Measurements from ENCODE around the gene FRMPD2.
A peak's percentile ranks its signal among the peaks of the same experiment; 100 is the strongest.
"Not testable (repeated sequence)": the region's sequence is repeated elsewhere in the genome, so short reads cannot be mapped to it uniquely, and the experiment has no call there.

Gene FRMPD2

GRCh38 chr10:48231178-48231577 is 43.3 kb downstream of the FRMPD2 start:
- no peak for DNase-seq

GRCh38 chr10:48227213-48227612 is 47.3 kb downstream of the FRMPD2 start:
- no peak for DNase-seq

- no peak for DNase-seq
Measured at GRCh38 chr10:48224979-48225560, 49.4 kb downstream of the FRMPD2 start.

- DNase-seq = no peak
Measured at GRCh38 chr10:48224296-48224695, 50.2 kb downstream of the FRMPD2 start.

DNA sequence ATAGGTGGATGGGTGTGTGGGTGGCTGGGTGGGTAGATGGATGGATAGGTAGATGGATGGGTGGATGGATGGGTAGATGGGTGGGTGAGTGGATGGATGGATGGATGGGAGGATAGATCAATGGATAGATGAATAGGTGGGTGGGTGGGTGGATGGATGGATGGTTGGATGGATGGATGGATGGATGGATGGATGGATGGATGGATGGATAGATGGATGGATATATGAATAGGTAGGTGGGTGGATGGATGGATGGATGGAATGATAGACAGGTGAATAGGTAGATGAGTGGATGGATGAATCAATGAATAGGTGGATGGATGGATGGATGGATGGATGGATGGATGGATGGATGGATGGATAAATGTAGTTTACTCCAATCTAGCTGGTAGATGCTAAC is 52.7 kb downstream of the FRMPD2 start:
- no peak for DNase-seq

GRCh38 chr10:48221031-48221430 is 53.5 kb downstream of the FRMPD2 start:
- not testable (repeated sequence) for DNase-seq

DNA sequence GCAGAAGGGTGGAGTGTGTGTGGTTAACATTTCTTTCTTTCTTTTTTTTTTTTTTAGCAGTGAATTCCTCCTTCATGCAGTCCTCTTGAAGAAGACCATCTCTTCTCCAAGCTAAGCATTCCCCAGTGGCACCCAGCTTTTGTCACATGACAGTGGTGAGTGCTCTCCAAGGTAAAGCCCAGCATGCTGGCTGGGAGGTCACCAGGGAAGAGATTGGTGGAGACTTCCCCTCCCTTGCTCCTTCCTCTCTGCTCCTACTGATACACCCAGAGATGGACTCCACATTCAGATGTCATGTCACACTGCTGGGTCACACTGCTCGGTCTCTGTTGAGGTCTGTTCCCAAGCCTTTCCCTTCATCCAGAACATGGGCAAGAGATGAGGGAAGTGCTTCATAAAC is 55.3 kb downstream of the FRMPD2 start:
- DNase-seq = no peak

- DNase-seq = no peak
Measured at GRCh38 chr10:48216744-48217143, 57.8 kb downstream of the FRMPD2 start.

DNA sequence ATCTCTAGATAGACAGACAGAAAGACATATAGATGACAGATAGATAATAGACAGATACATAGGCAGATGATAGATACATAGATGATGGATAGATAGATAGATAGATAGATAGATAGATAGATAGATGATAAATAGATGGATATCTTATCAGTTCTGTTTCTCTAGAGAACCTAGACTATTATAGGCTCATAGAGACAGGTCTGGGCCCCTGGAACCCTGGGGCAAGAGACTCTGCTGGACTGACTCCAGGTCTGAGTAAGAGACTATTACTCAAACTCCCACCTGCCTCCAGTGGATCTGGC is 58.3 kb downstream of the FRMPD2 start:
- no peak for DNase-seq

DNA sequence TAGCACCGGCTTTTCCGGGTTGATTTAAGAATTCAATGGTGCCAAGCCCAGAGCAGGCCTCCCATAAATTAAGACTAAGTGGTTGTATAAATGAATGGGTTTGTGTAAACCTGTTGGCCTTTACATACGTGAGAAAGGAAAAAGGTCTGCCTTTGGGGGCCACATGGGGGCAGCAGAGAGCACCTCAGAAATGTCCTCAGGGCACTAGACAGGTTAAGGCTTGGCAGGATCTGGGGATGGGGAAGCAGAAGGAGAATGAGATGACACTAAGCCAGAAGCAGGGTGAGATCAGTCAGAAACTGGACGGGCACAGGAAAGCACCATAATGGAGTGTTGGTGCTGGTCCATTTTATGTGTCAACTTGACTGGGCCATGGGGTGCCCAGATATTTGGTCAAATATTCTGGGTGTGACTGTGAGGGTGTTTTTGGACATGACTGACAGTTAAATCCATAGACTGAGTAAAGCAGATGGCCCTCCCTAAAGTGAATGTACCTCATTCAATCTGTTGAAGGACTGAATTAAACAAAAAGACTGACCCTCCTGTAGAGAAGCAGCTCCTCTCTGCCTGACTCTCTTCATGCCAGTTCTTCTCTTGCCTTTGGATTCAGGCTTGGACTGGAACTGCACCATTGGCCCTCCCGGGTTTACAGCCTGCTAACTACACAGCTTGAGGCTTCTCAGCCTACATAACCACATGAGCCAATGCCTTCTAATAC is 58.9 kb downstream of the FRMPD2 start:
- peak; percentile 18 to 70 for DNase-seq

GRCh38 chr10:48214716-48215485 is 59.6 kb downstream of the FRMPD2 start:
- no peak for DNase-seq

DNA sequence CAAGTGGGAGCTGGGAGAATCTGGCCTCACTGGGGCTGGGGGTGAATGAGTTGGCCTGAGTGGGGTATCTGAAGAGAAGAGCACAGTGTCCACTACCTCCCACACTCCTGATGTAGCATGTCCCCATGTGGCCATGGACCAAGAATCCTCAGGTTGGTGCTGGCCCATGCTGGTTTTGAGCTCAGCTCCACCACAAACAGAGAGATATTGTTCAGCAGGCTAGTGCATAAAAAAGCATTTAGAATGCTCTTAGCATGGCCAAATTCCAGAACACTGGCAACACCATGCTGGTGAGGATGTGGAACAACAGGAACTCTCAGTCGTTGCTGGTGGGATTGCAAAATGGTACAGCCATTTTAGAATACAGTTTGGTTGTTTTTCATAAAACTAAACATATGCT is 61.4 kb downstream of the FRMPD2 start:
- DNase-seq = no peak

DNA sequence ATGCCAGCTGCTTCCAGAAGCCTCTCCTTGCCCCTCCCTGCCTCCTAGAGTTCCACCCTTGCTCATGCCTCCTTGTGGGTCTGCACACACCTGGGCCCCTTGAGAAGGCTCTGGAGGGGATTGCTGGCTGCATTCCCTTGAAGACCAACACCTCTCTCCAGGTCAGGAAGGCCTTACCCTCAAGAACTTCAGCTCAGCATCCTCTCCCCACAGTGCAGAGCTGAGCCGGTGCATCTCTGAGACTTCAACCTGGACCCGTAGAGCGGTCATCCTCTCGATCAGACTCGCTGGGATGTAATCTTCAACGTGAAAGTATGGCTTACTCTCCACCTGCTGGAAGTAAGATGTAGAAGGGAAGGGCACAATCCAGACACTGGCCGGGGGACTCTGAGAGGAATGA is 62.7 kb downstream of the FRMPD2 start:
- no peak for DNase-seq

- DNase-seq = no peak
Measured at GRCh38 chr10:48210966-48211365, 63.5 kb downstream of the FRMPD2 start.

GRCh38 chr10:48210391-48210790 is 64.1 kb downstream of the FRMPD2 start:
- no peak for DNase-seq

GRCh38 chr10:48209241-48209640 is 65.3 kb downstream of the FRMPD2 start:
- DNase-seq = no peak

GRCh38 chr10:48207853-48208252 is 66.6 kb downstream of the FRMPD2 start:
- no peak for DNase-seq

DNA sequence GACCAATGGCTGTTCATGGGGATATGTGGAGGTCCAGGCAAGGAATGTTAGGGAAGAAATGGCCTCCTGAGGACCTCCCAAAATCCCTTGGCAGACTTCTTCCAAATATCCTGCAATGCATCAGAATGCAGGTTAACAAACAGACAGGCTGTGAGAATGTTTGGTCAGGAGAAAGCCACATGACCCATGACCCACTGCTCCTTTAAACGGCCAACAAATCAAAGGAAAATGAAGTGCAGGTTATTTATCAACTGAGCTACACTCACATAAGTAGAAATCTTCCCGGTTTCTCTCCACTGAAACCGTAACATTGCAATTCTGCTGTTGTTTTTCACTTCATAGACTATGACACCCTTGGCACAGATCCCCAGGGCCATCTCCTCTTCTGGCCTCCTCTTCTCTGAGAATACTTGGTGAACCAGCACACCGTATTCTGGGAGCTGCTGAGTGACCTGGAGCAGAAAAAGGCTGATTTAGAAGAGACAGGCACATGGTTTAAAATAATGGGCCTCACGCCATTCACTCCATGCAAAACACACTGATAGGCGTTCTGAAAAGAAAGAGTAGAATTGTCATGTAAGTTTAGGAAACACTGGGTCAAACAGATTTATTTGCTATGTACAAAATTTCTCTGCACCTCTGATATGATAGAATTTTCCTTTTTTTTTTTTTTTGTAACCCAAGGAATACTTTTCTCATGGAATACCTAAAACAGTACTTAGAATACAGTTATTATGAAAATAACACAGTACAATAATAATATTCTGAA is 67.8 kb downstream of the FRMPD2 start:
- DNase-seq = no peak

DNA sequence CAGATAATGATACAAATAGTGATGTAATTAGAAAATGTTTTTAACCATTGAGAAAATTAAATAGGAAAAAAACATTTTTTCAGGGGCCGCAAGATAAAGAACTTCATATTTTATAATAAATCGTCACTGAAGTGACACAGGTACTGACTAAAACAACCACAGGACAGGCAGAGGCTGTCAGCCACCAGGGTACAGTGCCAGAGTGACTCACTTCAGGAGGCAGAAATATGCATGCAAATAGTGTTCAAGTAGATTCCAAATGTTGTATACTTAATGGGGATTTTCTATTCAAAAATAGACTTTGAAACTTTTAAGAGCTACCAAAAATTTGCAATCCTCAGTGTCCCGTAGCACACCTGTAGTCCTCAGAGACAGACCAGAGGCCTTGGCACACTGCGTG is 68.6 kb downstream of the FRMPD2 start:
- DNase-seq = no peak

DNA sequence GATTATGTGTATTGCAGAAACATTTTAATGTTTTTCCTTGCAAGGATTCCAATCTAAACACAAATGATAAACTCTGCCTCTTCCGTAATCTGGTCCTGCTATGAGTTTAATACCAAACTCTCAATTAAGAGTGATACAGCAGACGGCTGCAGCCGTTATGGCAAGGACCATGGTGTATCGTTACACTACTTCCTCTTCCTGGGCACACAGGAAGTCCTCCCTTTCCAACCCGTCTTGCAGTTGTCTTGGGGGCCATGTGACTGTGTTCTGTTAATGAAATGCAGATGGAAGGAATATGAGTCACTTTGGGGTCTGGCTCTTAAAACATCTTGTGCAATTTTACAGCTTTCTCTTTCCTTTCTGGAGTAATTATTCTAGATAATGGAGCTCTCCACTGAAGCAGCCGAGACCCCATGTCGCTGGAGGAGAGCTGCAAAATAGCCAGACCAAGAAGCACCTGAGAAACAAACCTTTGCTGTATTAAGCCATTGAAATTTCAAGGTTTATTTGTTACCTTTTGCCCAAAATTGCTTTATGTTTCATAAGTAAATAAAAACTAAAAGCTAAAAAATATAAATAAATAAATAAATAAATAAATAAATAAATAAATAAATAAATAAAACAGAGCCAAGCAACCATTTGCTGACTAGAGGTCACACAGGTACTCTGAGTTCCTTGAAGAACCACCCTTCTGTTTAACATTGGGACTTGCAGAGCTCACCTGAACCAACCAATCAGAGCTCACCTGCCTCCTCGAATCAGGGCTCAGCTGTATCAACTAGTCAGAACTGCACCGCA is 74.7 kb downstream of the FRMPD2 start:
- peak; percentile 49 to 58 for DNase-seq

DNA sequence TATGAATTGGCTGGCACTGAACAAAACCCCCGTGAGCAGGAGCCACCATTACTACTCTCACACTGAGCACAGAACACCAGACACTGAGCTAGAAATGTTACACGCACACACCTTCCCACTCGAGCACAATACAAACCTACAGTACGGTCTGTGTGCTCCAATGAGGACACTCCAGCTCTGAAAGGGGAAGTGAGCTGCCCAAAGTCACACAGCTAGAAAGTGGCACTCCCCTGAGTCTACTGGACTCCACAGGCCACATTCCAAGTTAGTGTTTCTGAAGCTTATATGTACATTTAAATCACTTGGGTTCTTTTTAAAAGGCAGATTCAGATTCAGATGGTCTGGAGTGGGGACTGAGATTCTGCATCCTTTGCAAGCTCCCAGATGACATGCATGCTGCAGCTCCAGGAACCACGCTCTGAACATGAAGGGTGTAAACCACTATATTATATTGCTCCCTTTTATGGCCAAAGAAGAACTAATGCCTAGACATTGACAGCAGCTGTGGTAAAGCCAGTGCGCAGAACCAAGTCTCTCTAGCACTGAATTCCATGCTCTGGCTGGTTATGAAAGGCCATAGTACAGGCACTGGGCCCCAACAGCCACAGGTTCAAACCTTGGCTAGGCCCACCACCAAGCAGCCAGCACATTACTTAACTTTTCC is 77.1 kb downstream of the FRMPD2 start:
- DNase-seq = no peak

DNA sequence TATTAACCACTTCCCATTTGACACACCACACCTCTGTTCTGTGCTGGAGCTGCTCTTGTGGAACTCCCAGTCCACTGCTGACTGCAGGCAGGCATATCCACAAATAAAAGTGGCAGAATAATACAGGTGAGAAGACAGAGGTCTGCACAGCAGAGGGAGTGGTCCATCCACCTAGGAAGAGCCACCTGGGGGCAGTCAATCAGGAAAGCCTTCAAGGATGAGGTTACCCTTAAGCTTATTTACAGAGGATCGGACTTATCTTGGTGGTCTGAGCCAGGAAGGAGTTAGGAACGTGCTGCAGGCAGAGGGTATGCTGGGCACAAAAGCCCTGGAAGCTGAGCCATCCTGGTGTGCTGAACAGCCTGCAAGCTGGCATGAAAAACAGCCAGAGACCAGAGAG is 78.7 kb downstream of the FRMPD2 start:
- no peak for DNase-seq

Measured in inflammatory macrophage treated with lipopolysaccharide for 1 hour (primary cell).